NCI-H1417 (cell line): ENCODE measurements around the gene CEL.
"Not testable (repeated sequence)": the region's sequence is repeated elsewhere in the genome, so short reads cannot be mapped to it uniquely, and the experiment has no call there.

Experiments
- DNase-seq, 3 experiments: peaks; one replicate each; lab custom pipeline; 2025; lab: John Stamatoyannopoulos, UW

Gene CEL

GRCh38 chr9:133086212-133086860 lies 24.6 kb downstream of the CEL start:
- DNase-seq, result not testable (repeated sequence)

GRCh38 chr9:133086894-133087293 lies 25.1 kb downstream of the CEL start:
- no peak for DNase-seq

- no peak for DNase-seq
Observed at GRCh38 chr9:133087429-133088145, 25.8 kb downstream of the CEL start.

GRCh38 chr9:133088146-133088750 lies 26.5 kb downstream of the CEL start:
- no peak for DNase-seq

- DNase-seq, result no peak
Observed at GRCh38 chr9:133088756-133089155, 27.0 kb downstream of the CEL start.

GRCh38 chr9:133089271-133089671 lies 27.5 kb downstream of the CEL start:
- peak; percentile 5 to 97 (median 86) for DNase-seq

GRCh38 chr9:133090187-133090586 lies 28.4 kb downstream of the CEL start:
- DNase-seq, result peak in 1 of 3 experiments; percentile 30

- DNase-seq, result no peak
Observed at GRCh38 chr9:133090752-133091385, 29.1 kb downstream of the CEL start.

- DNase-seq, result not testable (repeated sequence)
Observed at GRCh38 chr9:133094351-133094750, 32.6 kb downstream of the CEL start.

GRCh38 chr9:133094842-133095393 lies 33.1 kb downstream of the CEL start:
- no peak for DNase-seq

GRCh38 chr9:133098104-133098754 lies 36.4 kb downstream of the CEL start:
- DNase-seq, result no peak

GRCh38 chr9:133098871-133099270 lies 37.1 kb downstream of the CEL start:
- DNase-seq, result no peak

GRCh38 chr9:133099726-133100505 lies 38.1 kb downstream of the CEL start:
- DNase-seq, result no peak

GRCh38 chr9:133100506-133101355 lies 39.0 kb downstream of the CEL start:
- no peak for DNase-seq

GRCh38 chr9:133101356-133102189 lies 39.8 kb downstream of the CEL start:
- no peak for DNase-seq

- no peak for DNase-seq
Observed at GRCh38 chr9:133102190-133103021, 40.6 kb downstream of the CEL start.

- peak; percentile 4 to 78 (median 42) for DNase-seq
Observed at GRCh38 chr9:133103183-133103986, 41.6 kb downstream of the CEL start.
